HG03469 (cell line): ENCODE measurements around the gene TCTN2.

Experiments
- ATAC-seq: cut with Tn5 transposase; IDR thresholded peaks from one replicate; pipeline ENCODE4 v1.9.1; 2021; ENCODE audit warnings: mild to moderate bottlenecking, moderate library complexity, moderate number of reproducible peaks; ENCODE audit not compliant: unreplicated experiment

The TCTN2 gene

GRCh38 chr12:123734268-123734667 lies 63.4 kb downstream of the TCTN2 start:
- no peak for ATAC-seq

GRCh38 chr12:123741937-123742572 lies 71.1 kb downstream of the TCTN2 start:
- no peak for ATAC-seq

GRCh38 chr12:123743002-123743401 lies 72.1 kb downstream of the TCTN2 start:
- ATAC-seq, result no peak

- no peak for ATAC-seq
Observed at GRCh38 chr12:123744836-123745235, 73.9 kb downstream of the TCTN2 start.

- no peak for ATAC-seq
Observed at GRCh38 chr12:123747309-123747708, 76.4 kb downstream of the TCTN2 start.

- ATAC-seq, result no peak
Observed at GRCh38 chr12:123748161-123748560, 77.2 kb downstream of the TCTN2 start.

GRCh38 chr12:123748661-123749060 lies 77.7 kb downstream of the TCTN2 start:
- no peak for ATAC-seq

- no peak for ATAC-seq
Observed at GRCh38 chr12:123749355-123749754, 78.4 kb downstream of the TCTN2 start.

- no peak for ATAC-seq
Observed at GRCh38 chr12:123750159-123750656, 79.3 kb downstream of the TCTN2 start.

- no peak for ATAC-seq
Observed at GRCh38 chr12:123752046-123752445, 81.1 kb downstream of the TCTN2 start.

- ATAC-seq, result no peak
Observed at GRCh38 chr12:123754041-123754772, 83.3 kb downstream of the TCTN2 start.

GRCh38 chr12:123757561-123757960 lies 86.6 kb downstream of the TCTN2 start:
- ATAC-seq, result no peak
